GM12874 (cell line): ENCODE measurements around the gene LPIN3.

Experiments used
- CTCF ChIP-seq: IDR thresholded peaks from 2 replicates; pipeline ENCODE4 v1.5.1; 2011; ENCODE audit warnings: low read depth, mild to moderate bottlenecking, control low read depth, low read length, moderate library complexity; ENCODE audit not compliant: insufficient read depth

LPIN3 gene

GRCh38 chr20:41380551-41381193 is 40.1 kb downstream of the LPIN3 start:
- TF ChIP-seq CTCF: no peak

- TF ChIP-seq CTCF: no peak
Observed at GRCh38 chr20:41382791-41383305, 42.2 kb downstream of the LPIN3 start.

GRCh38 chr20:41386502-41387427 is 46.1 kb downstream of the LPIN3 start:
- no peak for TF ChIP-seq CTCF

GRCh38 chr20:41387444-41387851 is 46.8 kb downstream of the LPIN3 start:
- TF ChIP-seq CTCF: no peak

- no peak for TF ChIP-seq CTCF
Observed at GRCh38 chr20:41390889-41391288, 50.3 kb downstream of the LPIN3 start.

GRCh38 chr20:41391587-41392001 is 51.0 kb downstream of the LPIN3 start:
- TF ChIP-seq CTCF: no peak

- no peak for TF ChIP-seq CTCF
Observed at GRCh38 chr20:41392295-41392694, 51.7 kb downstream of the LPIN3 start.
